ENCODE data around the gene IREB2. TPM values are rescaled to one million over a fixed set of nuclear protein-coding genes. Genes with fewer than 3 reads are reported as not detected.

Gene IREB2
- total and polyA plus RNA-seq, 2 experiments from 2014 or later, result 11.8 to 18.0 TPM

GRCh38 chr15:78414621-78415250 is 23.3 kb upstream of the IREB2 start:
- DNase-seq, result no peak
- H3K36me3 ChIP-seq (ENCODE audit: low read depth), result no peaks in the 10 kb centered on the region
- H3K27me3 ChIP-seq (replicated peaks; ENCODE audit: insufficient read depth), result peaks cover 24% of the 10 kb centered on the region; the same call in 1 of the 2 replicates
- H3K27ac ChIP-seq, result no peak overlapping the region
- in situ Hi-C loops (cut with MboI), result no loop called here
- H3K4me3 ChIP-seq, result no peak overlapping the region
- H3K4me1 ChIP-seq (ENCODE audit: insufficient read depth), result no peaks in the 10 kb centered on the region
- no peak overlapping the region for H3K4me2 ChIP-seq (ENCODE audit: unreplicated experiment)
- H2AFZ ChIP-seq, result no peak overlapping the region
- no peaks in the 10 kb centered on the region for H3K9me2 ChIP-seq (ENCODE audit: insufficient read depth)
- no peak overlapping the region for H3K9ac ChIP-seq
- 56 to 57% methylated on average over 3 of the region's 3 CpGs for WGBS, 2 experiments (ENCODE audit: low coverage in 1 of 2, low lambda C conversion rate in 2 of 2, missing lambda C conversion rate in 2 of 2)
- H3K79me2 ChIP-seq (ENCODE audit: insufficient read depth), result no peaks in the 10 kb centered on the region
- no peaks in the 10 kb centered on the region for H3K9me3 ChIP-seq (ENCODE audit: low read depth)
- TF ChIP-seq EZH2 (IDR thresholded peaks at IDR 0.05; ENCODE audit: insufficient read depth, poor library complexity, severe bottlenecking), result no peak
- no peaks in the 10 kb centered on the region for H3F3A ChIP-seq (ENCODE audit: insufficient read depth)
- H4K20me1 ChIP-seq (ENCODE audit: insufficient read depth), result no peaks in the 10 kb centered on the region

- no peaks in the 10 kb centered on the region for H3F3A ChIP-seq (ENCODE audit: insufficient read depth)
- no peaks in the 10 kb centered on the region for H3K4me1 ChIP-seq (ENCODE audit: insufficient read depth)
- in situ Hi-C loops (cut with MboI), result no loop called here
- no peak overlapping the region for H3K4me3 ChIP-seq
- H4K20me1 ChIP-seq (ENCODE audit: insufficient read depth), result no peaks in the 10 kb centered on the region
- H3K27ac ChIP-seq, result no peak overlapping the region
- H3K27me3 ChIP-seq (replicated peaks; ENCODE audit: insufficient read depth), result peaks cover 29% of the 10 kb centered on the region; the same call in 1 of the 2 replicates
- no peak overlapping the region for H2AFZ ChIP-seq
- H3K36me3 ChIP-seq (ENCODE audit: low read depth), result no peaks in the 10 kb centered on the region
- H3K79me2 ChIP-seq (ENCODE audit: insufficient read depth), result no peaks in the 10 kb centered on the region
- H3K9me2 ChIP-seq (ENCODE audit: insufficient read depth), result no peaks in the 10 kb centered on the region
- TF ChIP-seq EZH2phosphoT487 (IDR thresholded peaks at IDR 0.05; ENCODE audit: insufficient read depth, low read depth) (no peak), EZH2 (IDR thresholded peaks at IDR 0.05; ENCODE audit: insufficient read depth, poor library complexity, severe bottlenecking) (no peak)
- WGBS, 2 experiments (ENCODE audit: low coverage in 1 of 2, low lambda C conversion rate in 2 of 2, missing lambda C conversion rate in 2 of 2), result 24% methylated on average over 4 of the region's 4 CpGs
- no peak overlapping the region for H3K9ac ChIP-seq
- H3K9me3 ChIP-seq (ENCODE audit: low read depth), result no peaks in the 10 kb centered on the region
- peak; percentile 59 for DNase-seq
- H3K4me2 ChIP-seq (ENCODE audit: unreplicated experiment), result no peak overlapping the region
These were observed 22.7 kb upstream of the IREB2 start for GRCh38 chr15:78415284-78415683.

DNA sequence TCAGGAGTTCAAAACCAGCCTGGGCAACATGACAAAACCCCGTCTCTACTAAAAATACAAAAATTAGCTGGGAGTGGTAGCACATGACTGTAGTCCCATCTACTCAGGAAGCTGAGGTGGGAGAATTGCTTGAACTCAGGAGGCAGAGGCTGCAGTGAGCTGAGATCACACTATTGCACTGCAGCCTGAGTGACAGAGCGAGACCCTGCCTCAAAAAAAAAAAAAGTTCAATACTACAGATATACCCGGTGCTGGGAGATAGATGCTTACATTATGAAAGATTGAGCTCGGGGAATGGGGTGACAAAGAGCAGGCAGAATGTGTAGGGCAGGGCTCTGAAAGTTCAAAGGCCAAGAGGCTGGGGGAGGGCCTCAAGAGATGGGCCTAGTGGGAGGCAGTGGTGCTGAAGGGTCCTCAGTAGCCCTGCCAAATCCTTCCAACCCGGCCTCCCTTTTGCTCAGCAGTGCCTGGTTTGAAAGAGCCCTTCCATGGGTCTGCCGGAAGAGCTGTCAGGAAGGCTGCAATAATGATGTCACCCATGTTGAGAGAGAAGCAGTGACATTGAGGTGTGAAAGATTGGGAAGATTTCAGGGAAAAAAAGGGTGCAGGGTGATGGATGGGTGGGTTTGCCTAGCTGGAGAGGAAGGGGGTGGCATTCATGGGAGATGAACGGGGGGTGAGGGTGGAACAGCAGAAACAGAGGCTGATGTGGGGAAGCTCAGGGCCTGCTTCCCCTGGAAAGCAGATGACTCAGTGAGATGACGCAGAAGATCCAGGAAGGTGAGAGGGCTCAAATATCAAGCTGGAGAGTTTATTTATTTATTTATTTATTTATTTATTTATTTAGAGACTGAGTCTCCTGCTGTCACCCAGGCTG is 20.0 kb upstream of the IREB2 start:
- in situ Hi-C loops (cut with MboI), result no loop called here
- 62 to 71% methylated on average over 8 of the region's 8 CpGs for WGBS, 2 experiments (ENCODE audit: low coverage in 1 of 2, low lambda C conversion rate in 2 of 2, missing lambda C conversion rate in 2 of 2)

DNA sequence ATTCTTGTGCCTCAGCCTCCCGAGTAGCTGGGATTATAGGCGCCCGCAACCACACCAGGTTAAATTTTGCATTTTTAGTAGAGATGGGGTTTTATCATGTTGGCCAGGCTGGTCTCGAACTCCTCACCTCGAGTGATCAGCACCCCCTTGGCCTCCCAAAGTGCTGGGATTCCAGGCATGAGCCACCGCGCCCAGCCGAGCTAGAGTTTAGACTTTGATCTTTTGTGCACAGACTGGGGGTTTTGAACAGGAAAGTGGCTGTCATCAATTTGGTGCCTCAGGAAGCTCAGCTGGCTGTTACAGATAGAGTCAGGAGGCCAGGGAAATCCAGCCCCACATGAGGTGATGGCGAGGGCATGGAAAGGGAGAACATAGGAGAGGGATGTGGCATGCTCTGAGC is 19.3 kb upstream of the IREB2 start:
- H4K20me1 ChIP-seq (ENCODE audit: insufficient read depth), result no peaks in the 10 kb centered on the region
- peaks cover 9% of the 10 kb centered on the region for H3K4me1 ChIP-seq (ENCODE audit: insufficient read depth)
- H3F3A ChIP-seq (ENCODE audit: insufficient read depth), result peaks cover 6% of the 10 kb centered on the region; the same call in 1 of the 2 replicates
- H3K27me3 ChIP-seq (replicated peaks; ENCODE audit: insufficient read depth), result peaks cover 23% of the 10 kb centered on the region; the same call in 1 of the 2 replicates
- H3K4me3 ChIP-seq, result no peak overlapping the region
- H3K79me2 ChIP-seq (ENCODE audit: insufficient read depth), result no peaks in the 10 kb centered on the region
- WGBS, 2 experiments (ENCODE audit: low coverage in 1 of 2, low lambda C conversion rate in 2 of 2, missing lambda C conversion rate in 2 of 2), result 83 to 84% methylated on average over 9 of the region's 9 CpGs
- H3K9me3 ChIP-seq (ENCODE audit: low read depth), result no peaks in the 10 kb centered on the region
- no peaks in the 10 kb centered on the region for H3K9me2 ChIP-seq (ENCODE audit: insufficient read depth)
- H3K27ac ChIP-seq, result no peak overlapping the region
- no peak overlapping the region for H3K4me2 ChIP-seq (ENCODE audit: unreplicated experiment)
- DNase-seq, result no peak
- in situ Hi-C loops (cut with MboI), result no loop called here
- H3K36me3 ChIP-seq (ENCODE audit: low read depth), result no peaks in the 10 kb centered on the region
- TF ChIP-seq EZH2phosphoT487 (IDR thresholded peaks at IDR 0.05; ENCODE audit: insufficient read depth, low read depth) (no peak), EZH2 (IDR thresholded peaks at IDR 0.05; ENCODE audit: insufficient read depth, poor library complexity, severe bottlenecking) (no peak)
- H3K9ac ChIP-seq, result no peak overlapping the region
- no peak overlapping the region for H2AFZ ChIP-seq

More for the DNA sequence above, 20.0 kb upstream of the IREB2 start:
- Histone ChIP-seq H3K4me3 (no peak overlapping the region), H3F3A (ENCODE audit: insufficient read depth) (peaks cover 6% of the 10 kb centered on the region; the same call in 1 of the 2 replicates), H4K20me1 (ENCODE audit: insufficient read depth) (no peaks in the 10 kb centered on the region), H3K4me1 (ENCODE audit: insufficient read depth) (peaks cover 9% of the 10 kb centered on the region), H3K4me2 (ENCODE audit: unreplicated experiment) (no peak overlapping the region), H3K27ac (no peak overlapping the region), H3K79me2 (ENCODE audit: insufficient read depth) (no peaks in the 10 kb centered on the region), H2AFZ (no peak overlapping the region), H3K9me3 (ENCODE audit: low read depth) (no peaks in the 10 kb centered on the region), H3K27me3 (replicated peaks; ENCODE audit: insufficient read depth) (peaks cover 23% of the 10 kb centered on the region; the same call in 1 of the 2 replicates), H3K9me2 (ENCODE audit: insufficient read depth) (no peaks in the 10 kb centered on the region), H3K36me3 (ENCODE audit: low read depth) (no peaks in the 10 kb centered on the region), H3K9ac (no peak overlapping the region)
- no peak for DNase-seq
- no peak for TF ChIP-seq EZH2phosphoT487 (IDR thresholded peaks at IDR 0.05; ENCODE audit: insufficient read depth, low read depth)
- TF ChIP-seq EZH2 (IDR thresholded peaks at IDR 0.05; ENCODE audit: insufficient read depth, poor library complexity, severe bottlenecking), result no peak
